NT2/D1 (cell line): ENCODE measurements around the gene PDE3A.
"Not testable (repeated sequence)": the region's sequence is repeated elsewhere in the genome, so short reads cannot be mapped to it uniquely, and the experiment has no call there.

Source experiments
- DNase-seq: peaks from one replicate; pipeline ENCODE4 v3.0.0-alpha.2; 2011; ENCODE audit warnings: low read depth, low spot score
- H3K27me3 ChIP-seq: 2 replicates; pipeline ENCODE4 v1.6.0; 2011; ENCODE audit warnings: mild to moderate bottlenecking; ENCODE audit not compliant: insufficient read length, insufficient read depth
- H3K36me3 ChIP-seq: 2 replicates; pipeline ENCODE4 v1.6.1; 2011; ENCODE audit warnings: mild to moderate bottlenecking, low read length, mixed read lengths; ENCODE audit not compliant: insufficient read depth, insufficient read length
- H3K4me1 ChIP-seq: 2 replicates; pipeline ENCODE4 v1.5.1; 2011; ENCODE audit not compliant: insufficient read depth, insufficient read length
- H3K4me3 ChIP-seq: 2 replicates; pipeline ENCODE4 v1.5.1; 2011; ENCODE audit warnings: low read depth; ENCODE audit not compliant: insufficient read length
- H3K9ac ChIP-seq: 2 replicates; pipeline ENCODE4 v1.6.0; 2011; ENCODE audit warnings: low read depth; ENCODE audit not compliant: insufficient read length
- H3K9me3 ChIP-seq: 2 replicates; pipeline ENCODE4 v1.5.1; 2011; ENCODE audit warnings: mild to moderate bottlenecking, low read length; ENCODE audit not compliant: insufficient read depth
- SUZ12 ChIP-seq: IDR thresholded peaks from 2 replicates; pipeline ENCODE4 v1.6.1; 2011; ENCODE audit not compliant: insufficient read length, insufficient read depth; ENCODE audit errors: extremely low read depth
- YY1 ChIP-seq: IDR thresholded peaks from 2 replicates; pipeline ENCODE4 v1.6.1; 2011; ENCODE audit not compliant: insufficient read length, insufficient read depth
- ZNF274 ChIP-seq: IDR thresholded peaks from 2 replicates; pipeline ENCODE4 v1.6.1; 2011; ENCODE audit warnings: mild to moderate bottlenecking, low read depth, low read length

PDE3A gene

GRCh38 chr12:20374795-20375194, 6.5 kb downstream of the PDE3A start:
- peaks cover 18% of the 10 kb centered on the region for H3K27me3 ChIP-seq
- no peak for TF ChIP-seq YY1
- no peak overlapping the region for H3K9ac ChIP-seq
- no peak for DNase-seq
- no peaks in the 10 kb centered on the region for H3K36me3 ChIP-seq
- H3K4me1 ChIP-seq = no peaks in the 10 kb centered on the region
- H3K4me3 ChIP-seq = no peak overlapping the region
- H3K9me3 ChIP-seq = 0 out of 2 replicates have a peak, but pooled peaks cover 4% of the 10 kb centered on the region

- Histone ChIP-seq H3K4me1 (no peaks in the 10 kb centered on the region), H3K36me3 (no peaks in the 10 kb centered on the region), H3K9me3 (0 out of 2 replicates have a peak, but pooled peaks cover 4% of the 10 kb centered on the region), H3K9ac (no peak overlapping the region), H3K27me3 (peaks cover 11% of the 10 kb centered on the region), H3K4me3 (no peak overlapping the region)
- no peak for DNase-seq
- TF ChIP-seq ZNF274 (no peak), YY1 (no peak), SUZ12 (no peak)
Observed at GRCh38 chr12:20375560-20375959, 7.2 kb downstream of the PDE3A start.

- Histone ChIP-seq H3K9ac (no peak overlapping the region), H3K27me3 (no peaks in the 10 kb centered on the region), H3K36me3 (no peaks in the 10 kb centered on the region), H3K4me1 (no peaks in the 10 kb centered on the region), H3K4me3 (no peak overlapping the region), H3K9me3 (0 out of 2 replicates have a peak, but pooled peaks cover 4% of the 10 kb centered on the region)
- TF ChIP-seq ZNF274 (no peak), SUZ12 (no peak), YY1 (no peak)
- DNase-seq = no peak
Observed at GRCh38 chr12:20376984-20377383, 8.6 kb downstream of the PDE3A start.

- H3K27me3 ChIP-seq = no peaks in the 10 kb centered on the region
- DNase-seq = no peak
- H3K4me1 ChIP-seq = no peaks in the 10 kb centered on the region
- TF ChIP-seq YY1 (no peak), ZNF274 (no peak), SUZ12 (no peak)
- no peak overlapping the region for H3K4me3 ChIP-seq
- H3K9ac ChIP-seq = no peak overlapping the region
- no peaks in the 10 kb centered on the region for H3K36me3 ChIP-seq
- 0 out of 2 replicates have a peak, but pooled peaks cover 4% of the 10 kb centered on the region for H3K9me3 ChIP-seq
Observed at GRCh38 chr12:20377750-20378149, 9.4 kb downstream of the PDE3A start.

GRCh38 chr12:20382117-20382516, 13.8 kb downstream of the PDE3A start:
- no peak for DNase-seq
- no peak overlapping the region for H3K4me3 ChIP-seq
- no peak for TF ChIP-seq SUZ12
- no peak for TF ChIP-seq YY1
- TF ChIP-seq ZNF274 = no peak
- no peak overlapping the region for H3K9ac ChIP-seq
- H3K27me3 ChIP-seq = no peaks in the 10 kb centered on the region
- no peaks in the 10 kb centered on the region for H3K9me3 ChIP-seq
- H3K4me1 ChIP-seq = no peaks in the 10 kb centered on the region
- H3K36me3 ChIP-seq = no peaks in the 10 kb centered on the region

DNA sequence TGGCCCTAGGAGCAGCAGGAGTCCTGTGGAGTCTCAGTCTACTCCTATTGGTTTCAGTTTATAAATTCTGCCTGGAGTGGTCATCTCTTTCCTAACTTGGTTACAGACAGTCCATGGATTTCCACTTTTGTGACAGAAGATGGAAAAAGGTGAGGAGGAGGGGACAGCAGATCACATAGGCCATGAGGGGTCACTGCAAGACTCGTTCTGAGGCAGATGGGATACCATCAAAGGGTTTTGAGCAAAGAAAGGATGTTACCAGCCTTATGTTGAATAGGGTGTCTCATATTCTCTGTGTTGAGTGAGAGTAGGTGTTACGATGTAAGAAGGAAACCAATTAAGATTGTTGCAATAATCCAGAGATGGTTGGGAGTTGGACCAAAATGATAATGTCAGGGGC, 15.3 kb downstream of the PDE3A start:
- Histone ChIP-seq H3K4me3 (no peak overlapping the region), H3K9me3 (no peaks in the 10 kb centered on the region), H3K4me1 (no peaks in the 10 kb centered on the region), H3K27me3 (no peaks in the 10 kb centered on the region), H3K9ac (no peak overlapping the region), H3K36me3 (no peaks in the 10 kb centered on the region)
- DNase-seq = no peak
- TF ChIP-seq YY1 (no peak), ZNF274 (no peak), SUZ12 (no peak)

DNA sequence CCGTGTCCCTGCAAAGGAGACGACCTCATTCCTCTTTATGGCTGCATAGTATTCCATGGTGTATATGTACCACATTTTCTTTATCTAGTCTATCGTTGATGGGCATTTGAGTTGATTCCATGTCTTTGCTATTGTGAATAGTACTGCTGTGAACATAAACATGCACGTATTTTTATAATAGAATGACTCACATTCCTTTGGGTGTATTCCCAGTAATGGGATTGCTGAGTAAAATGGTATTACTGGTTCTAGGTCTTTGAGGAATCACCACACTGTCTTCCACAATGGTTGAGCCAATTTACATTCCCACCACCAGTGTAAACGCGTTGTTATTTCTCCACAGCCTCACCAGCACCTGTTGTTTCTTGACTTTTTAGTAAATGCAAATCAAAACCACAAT, 16.5 kb downstream of the PDE3A start:
- H3K27me3 ChIP-seq, H3K4me1 ChIP-seq, H3K4me3 ChIP-seq, H3K9ac ChIP-seq, H3K9me3 ChIP-seq, H3K36me3 ChIP-seq, DNase-seq: not testable (repeated sequence)

DNA sequence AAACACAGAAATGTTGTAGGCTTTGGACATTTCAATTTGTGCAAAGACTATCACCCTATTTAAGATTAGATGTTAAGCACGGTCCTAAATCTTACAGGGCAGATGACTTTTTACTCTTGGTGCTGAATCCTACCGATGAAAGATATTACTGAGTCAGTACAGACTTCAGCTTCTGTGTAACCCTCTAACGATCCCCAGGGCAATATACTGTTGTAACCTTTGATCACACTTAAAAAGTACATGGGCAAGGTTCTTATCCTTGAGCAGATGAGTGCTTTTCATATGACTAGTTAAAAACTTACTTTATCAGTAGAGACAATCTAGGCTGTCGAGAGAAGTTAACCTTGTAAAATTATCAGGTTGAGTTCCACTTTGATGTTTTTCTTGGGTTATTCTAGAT, 22.5 kb downstream of the PDE3A start:
- no peak for DNase-seq
- Histone ChIP-seq H3K4me1 (no peaks in the 10 kb centered on the region), H3K9me3 (no peaks in the 10 kb centered on the region), H3K9ac (no peak overlapping the region), H3K27me3 (no peaks in the 10 kb centered on the region), H3K36me3 (no peaks in the 10 kb centered on the region), H3K4me3 (no peak overlapping the region)
- no peak for TF ChIP-seq SUZ12
- TF ChIP-seq YY1 = no peak
- TF ChIP-seq ZNF274 = no peak
